Inflammatory macrophage treated with lipopolysaccharide for 4 hours (primary cell): ENCODE measurements around the gene CD99.
A peak's percentile ranks its signal among the peaks of the same experiment; 100 is the strongest.
"Not testable (repeated sequence)": the region's sequence is repeated elsewhere in the genome, so short reads cannot be mapped to it uniquely, and the experiment has no call there.

ENCODE experiments used
- DNase-seq: peaks from one replicate; pipeline ENCODE4 v3.0.0-alpha.2; 2020

The CD99 gene

GRCh38 chrX:2732649-2733048, 41.6 kb downstream of the CD99 start:
- DNase-seq, result no peak

GRCh38 chrX:2733286-2733685, 42.2 kb downstream of the CD99 start:
- DNase-seq, result no peak

GRCh38 chrX:2735270-2735669, 44.2 kb downstream of the CD99 start:
- no peak for DNase-seq

GRCh38 chrX:2740672-2741071, 49.6 kb downstream of the CD99 start:
- DNase-seq, result no peak

- no peak for DNase-seq
These were observed 50.3 kb downstream of the CD99 start for GRCh38 chrX:2741386-2741785.

- not testable (repeated sequence) for DNase-seq
These were observed 55.2 kb downstream of the CD99 start for GRCh38 chrX:2746250-2746649.

GRCh38 chrX:2748171-2748814, 57.2 kb downstream of the CD99 start:
- DNase-seq, result no peak

- no peak for DNase-seq
These were observed 57.7 kb downstream of the CD99 start for GRCh38 chrX:2748815-2749188.

- no peak for DNase-seq
These were observed 60.2 kb downstream of the CD99 start for GRCh38 chrX:2751291-2751690.

- DNase-seq, result not testable (repeated sequence)
These were observed 60.8 kb downstream of the CD99 start, which contains the start of gene XG for GRCh38 chrX:2751874-2752300. TSS of gene XG (plus strand) at chrX:2752040. CDS start at chrX:2752275, 235 bp downstream.

- DNase-seq, result not testable (repeated sequence)
These were observed 61.3 kb downstream of the CD99 start for GRCh38 chrX:2752441-2752840.

- DNase-seq, result not testable (repeated sequence)
These were observed 64.1 kb downstream of the CD99 start for GRCh38 chrX:2755163-2755715.

- DNase-seq, result no peak
These were observed 65.5 kb downstream of the CD99 start for GRCh38 chrX:2756548-2756947.

GRCh38 chrX:2761246-2761645, 70.2 kb downstream of the CD99 start:
- no peak for DNase-seq

- DNase-seq, result not testable (repeated sequence)
These were observed 71.6 kb downstream of the CD99 start for GRCh38 chrX:2762671-2763070.

- DNase-seq, result not testable (repeated sequence)
These were observed 73.9 kb downstream of the CD99 start for GRCh38 chrX:2764766-2765548.

- DNase-seq, result no peak
These were observed 74.4 kb downstream of the CD99 start for GRCh38 chrX:2765549-2765830.

GRCh38 chrX:2766906-2767305, 75.8 kb downstream of the CD99 start:
- peak; percentile 90 for DNase-seq

GRCh38 chrX:2767631-2768455, 76.7 kb downstream of the CD99 start:
- DNase-seq, result peak; percentile 87

- DNase-seq, result no peak
These were observed 78.5 kb downstream of the CD99 start for GRCh38 chrX:2769615-2770014.

GRCh38 chrX:2773166-2774055, 82.3 kb downstream of the CD99 start:
- not testable (repeated sequence) for DNase-seq

GRCh38 chrX:2774057-2774456, 83.0 kb downstream of the CD99 start:
- no peak for DNase-seq
